HCT116 (cell line): Measurements from ENCODE around the gene TOLLIP. TPM values are rescaled to one million over a fixed set of nuclear protein-coding genes. Genes with fewer than 3 reads are reported as not detected.

Experiments used
- ATAC-seq: fragments of 200-7000 bp; cut with Tn5 transposase; 2 replicates; pipeline ENCODE4 v1.9.1; 2020; ENCODE audit warnings: mild to moderate bottlenecking, moderate library complexity
- BruUV-seq: library from RNA; stranded (reverse); fragments of 400-500 nt; replicated peaks from 2 replicates; lab custom pipeline; 2021; lab: Mats Ljungman, UMichigan
- CTCF ChIA-PET: fragments of 300-600 bp; sonication (Branson Sonifier 250); formaldehyde crosslinking; loops from one replicate; lab custom pipeline; 2021; ENCODE audit warnings: antibody characterized with exemption; lab: Charles Lee
- POLR2A ChIA-PET: fragments of 300-600, 350-600 bp; sonication (Branson Sonifier 250); formaldehyde crosslinking; loops from one replicate; lab custom pipeline; 2021; ENCODE audit warnings: antibody characterized with exemption; lab: Charles Lee
- RAD21 ChIA-PET, 2 experiments: fragments of 300-600 bp; sonication (Branson Sonifier 250); formaldehyde crosslinking; loops; one replicate each; lab custom pipeline; 2023; ENCODE audit warnings: low total read pairs in 2 of 2; ENCODE audit not compliant: uncharacterized antibody in 2 of 2, unreplicated experiment in 2 of 2, low non-redundant PET in 1 of 2; lab: Charles Lee
- DNase-seq: peaks from one replicate; pipeline ENCODE4 v3.0.0-alpha.2; 2010; ENCODE audit warnings: low read depth, low spot score
- H2AFZ ChIP-seq: fragments of 200-600 bp; shearing (Covaris generic), sonication (generic); 2 replicates; pipeline ENCODE4 v1.6.1; 2017; ENCODE audit warnings: low read depth, mixed run types, mixed read lengths, antibody characterized with exemption, low read length; ENCODE audit not compliant: poor library complexity, severe bottlenecking
- H3K27ac ChIP-seq: 2 replicates; pipeline ENCODE4 v1.5.1; 2012; ENCODE audit warnings: low read depth, low read length
- H3K27me3 ChIP-seq: fragments of 200-600 bp; sonication (generic); 2 replicates; pipeline ENCODE4 v1.6.1; 2016; ENCODE audit warnings: mixed run types, low read length, mixed read lengths; ENCODE audit not compliant: insufficient read depth
- H3K36me3 ChIP-seq, 2 experiments: fragments of 200-500 bp in 1 of 2; fragments of 200-600 bp in 1 of 2; sonication (Bioruptor generic) in 1 of 2; sonication (generic) in 1 of 2; 2 replicates each; pipeline versions ENCODE4 v1.5.1 to v1.6.1; 2014 to 2016; ENCODE audit warnings: low read length in 2 of 2, inconsistent platforms in 1 of 2, mixed read lengths in 1 of 2, mixed run types in 1 of 2; ENCODE audit not compliant: insufficient read depth in 2 of 2, control insufficient read depth in 1 of 2
- H3K4me1 ChIP-seq, 2 experiments: fragments of 200-600 bp in 1 of 2; sonication (generic) in 1 of 2; 2 replicates each; pipeline versions ENCODE4 v1.5.1 to v1.6.1; 2012 to 2017; ENCODE audit warnings: low read length in 2 of 2, inconsistent platforms in 1 of 2, mild to moderate bottlenecking in 1 of 2, mixed read lengths in 1 of 2, mixed run types in 1 of 2, moderate library complexity in 1 of 2; ENCODE audit not compliant: insufficient read depth in 2 of 2, control insufficient read depth in 1 of 2
- H3K4me2 ChIP-seq: fragments of 200-600 bp; sonication (generic); 2 replicates; pipeline ENCODE4 v1.6.1; 2017; ENCODE audit warnings: mixed run types, low read length, mixed read lengths
- H3K4me3 ChIP-seq, 2 experiments: fragments of 200-600 bp in 1 of 2; sonication (generic) in 1 of 2; replicated peaks in 1 of 2; 2 replicates each; pipeline ENCODE4 v1.5.1; 2011 to 2016; ENCODE audit warnings: low read length in 2 of 2, control low read depth in 1 of 2, low read depth in 1 of 2, mild to moderate bottlenecking in 1 of 2, mixed read lengths in 1 of 2, mixed run types in 1 of 2
- H3K79me2 ChIP-seq: fragments of 200-600 bp; sonication (generic); 2 replicates; pipeline ENCODE4 v1.6.1; 2017; ENCODE audit warnings: mild to moderate bottlenecking, mixed run types, low read length, moderate library complexity, mixed read lengths; ENCODE audit not compliant: insufficient read depth
- H3K9ac ChIP-seq: fragments of 200-600 bp; sonication (generic); 2 replicates; pipeline ENCODE4 v1.6.1; 2016; ENCODE audit warnings: low read length, mixed read lengths
- H3K9me2 ChIP-seq: fragments of 200-600 bp; sonication (generic), shearing (Covaris generic); 2 replicates; pipeline ENCODE4 v1.6.1; 2017; ENCODE audit warnings: mixed run types, mild to moderate bottlenecking, moderate library complexity; ENCODE audit not compliant: insufficient read depth
- H3K9me3 ChIP-seq, 2 experiments: fragments of 200-500 bp in 1 of 2; fragments of 200-600 bp in 1 of 2; sonication (Bioruptor generic) in 1 of 2; sonication (generic) in 1 of 2; 2 replicates each; pipeline ENCODE4 v1.6.1; 2014 to 2017; ENCODE audit warnings: low read length in 2 of 2, mixed read lengths in 2 of 2, inconsistent platforms in 1 of 2, low read depth in 1 of 2, mild to moderate bottlenecking in 1 of 2, mixed run types in 1 of 2, moderate library complexity in 1 of 2; ENCODE audit not compliant: control insufficient read depth in 1 of 2, insufficient read depth in 1 of 2
- H4K20me1 ChIP-seq: fragments of 200-600 bp; sonication (generic), shearing (Covaris generic); 2 replicates; pipeline ENCODE4 v1.6.1; 2017; ENCODE audit warnings: mixed run types, mild to moderate bottlenecking, moderate library complexity; ENCODE audit not compliant: insufficient read depth
- CBX3 ChIP-seq: IDR thresholded peaks from 2 replicates; pipeline ENCODE4 v1.6.1; 2012; ENCODE audit warnings: low read depth
- CEBPB ChIP-seq: IDR thresholded peaks from 2 replicates; pipeline ENCODE4 v1.6.1; 2012; ENCODE audit warnings: low read depth
- CTCF ChIP-seq, 3 experiments: fragments of 200-600 bp in 1 of 3; sonication (generic) in 1 of 3; IDR thresholded peaks in 2 of 3; conservative IDR thresholded peaks in 1 of 3; 2 replicates each; pipeline ENCODE4 v1.5.1; 2012 to 2017; ENCODE audit warnings: low read depth in 2 of 3, low read length in 2 of 3, antibody characterized with exemption in 1 of 3, borderline replicate concordance in 1 of 3, control low read depth in 1 of 3, mild to moderate bottlenecking in 1 of 3, mixed read lengths in 1 of 3, mixed run types in 1 of 3, moderate library complexity in 1 of 3; ENCODE audit not compliant: insufficient read depth in 1 of 3
- EGR1 ChIP-seq: IDR thresholded peaks from 2 replicates; pipeline ENCODE4 v1.6.1; 2012; ENCODE audit warnings: low read depth
- ELF1 ChIP-seq: IDR thresholded peaks from 2 replicates; pipeline ENCODE4 v1.6.1; 2012; ENCODE audit warnings: low read depth, borderline replicate concordance
- EZH2phosphoT487 ChIP-seq: fragments of 200-600 bp; IDR thresholded peaks from 2 replicates; pipeline ENCODE4 v1.6.1; 2018; ENCODE audit warnings: antibody characterized with exemption, borderline replicate concordance
- SRF ChIP-seq: IDR thresholded peaks from 2 replicates; pipeline ENCODE4 v1.6.1; 2012; ENCODE audit warnings: low read depth
- TCF7L2 ChIP-seq: IDR thresholded peaks from 2 replicates; pipeline ENCODE4 v1.7.0; 2011; ENCODE audit warnings: borderline replicate concordance, inconsistent platforms; ENCODE audit not compliant: insufficient read depth, insufficient read length; ENCODE audit errors: extremely low read depth
- ZBTB33 ChIP-seq: IDR thresholded peaks from 2 replicates; pipeline ENCODE4 v1.6.1; 2011; ENCODE audit warnings: mild to moderate bottlenecking, low read length, moderate library complexity; ENCODE audit not compliant: insufficient replicate concordance; ENCODE audit errors: extremely low read depth
- ZNF274 ChIP-seq: fragments of 200-500 bp; sonication (Bioruptor generic); IDR thresholded peaks from 2 replicates; pipeline ENCODE4 v1.6.1; 2014; ENCODE audit warnings: mild to moderate bottlenecking, low read depth, low read length, inconsistent platforms
- intact Hi-C: fragments of 100-400 bp; cut with micrococcal nuclease; formaldehyde crosslinking; loops from 2 replicates; pipeline ENCODE4 v1.10.0; 2022
- total RNA-seq: library from RNA; stranded (reverse); gene quantifications from one replicate; pipeline ENCODE4 v1.2.1, GENCODE V29; 2021; ENCODE audit not compliant: unreplicated experiment

Gene TOLLIP
- total RNA-seq, 1 experiment from 2014 or later, result 28.5 TPM

GRCh38 chr11:1303973-1304372, 5.5 kb downstream of the TOLLIP start:
- RAD21 ChIA-PET, result no interaction called here
- Histone ChIP-seq H4K20me1 (no peaks in the 10 kb centered on the region), H3K4me2 (no peak overlapping the region), H3K4me3 (no peak overlapping the region), H3K9me2 (no peaks in the 10 kb centered on the region), H3K4me1 (peaks cover 2 to 12% of the 10 kb centered on the region in 2 experiments; a peak in 3 of 4 replicates)
- TF ChIP-seq SRF, result no peak
- no peak for TF ChIP-seq EZH2phosphoT487
- TF ChIP-seq CTCF (IDR thresholded peaks at IDR 0.05 in 2 of 3, conservative IDR thresholded peaks at IDR 0.05 in 1 of 3; ENCODE audit: borderline replicate concordance in 1 of 3, insufficient read depth in 1 of 3, low read depth in 2 of 3, low read length in 2 of 3), result no peak
- no peak for TF ChIP-seq EGR1
- no peak for TF ChIP-seq TCF7L2
- TF ChIP-seq ZNF274, result no peak
- no peak for TF ChIP-seq ZBTB33
- no peak for TF ChIP-seq CBX3
- no peak for TF ChIP-seq CEBPB
- TF ChIP-seq ELF1, result no peak
- TF ChIP-seq, all 23 proteins: peak for 0
- no peak overlapping the region for H3K27ac ChIP-seq
- CTCF ChIA-PET, result no interaction called here
- H3K9me3 ChIP-seq, result no peaks in the 10 kb centered on the region
- H2AFZ ChIP-seq, result no peak overlapping the region
- intact Hi-C loops, result no loop called here
- POLR2A ChIA-PET, result no interaction called here
- no peaks in the 10 kb centered on the region for H3K27me3 ChIP-seq
- H3K79me2 ChIP-seq, result peaks cover 51% of the 10 kb centered on the region
- ATAC-seq (no peak), DNase-seq (no peak)
- no TSS peak for BruUV-seq
- H3K9ac ChIP-seq, result no peak overlapping the region
- H3K36me3 ChIP-seq, result 0 out of 4 replicates have a peak, but pooled peaks cover 0 to 2% of the 10 kb centered on the region in 2 experiments
